H9 (cell line): Measurements from ENCODE around the gene IQCF2. TPM values are rescaled to one million over a fixed set of nuclear protein-coding genes. Genes with fewer than 3 reads are reported as not detected.

ENCODE experiments used
- DNase-seq: peaks from one replicate; pipeline ENCODE4 v3.0.0-alpha.2; 2017
- H2AFZ ChIP-seq: one replicate; pipeline ENCODE4 v1.6.1; 2013; ENCODE audit warnings: mild to moderate bottlenecking, low read length, control low read depth, moderate library complexity
- H2AK5ac ChIP-seq: 2 replicates; pipeline ENCODE4 v1.6.1; 2013; ENCODE audit warnings: low read length, control low read depth, mixed read lengths; ENCODE audit not compliant: insufficient read length
- H2BK120ac ChIP-seq: one replicate; pipeline ENCODE4 v1.6.1; 2013; ENCODE audit warnings: low read depth, mild to moderate bottlenecking, low read length, control low read depth, inconsistent platforms; ENCODE audit not compliant: poor library complexity, severe bottlenecking
- H2BK12ac ChIP-seq: 2 replicates; pipeline ENCODE4 v1.6.1; 2013; ENCODE audit warnings: low read length, control low read depth, mixed read lengths, low read depth; ENCODE audit not compliant: insufficient read length
- H2BK15ac ChIP-seq: 2 replicates; pipeline ENCODE4 v1.6.1; 2013; ENCODE audit warnings: low read depth, low read length, control low read depth
- H2BK20ac ChIP-seq: one replicate; pipeline ENCODE4 v1.6.1; 2013; ENCODE audit warnings: low read depth, mild to moderate bottlenecking, low read length, control low read depth, inconsistent platforms; ENCODE audit not compliant: poor library complexity, severe bottlenecking
- H2BK5ac ChIP-seq: 2 replicates; pipeline ENCODE4 v1.6.1; 2013; ENCODE audit warnings: low read length, control low read depth, mixed read lengths; ENCODE audit not compliant: insufficient read length
- H3K14ac ChIP-seq: 2 replicates; pipeline ENCODE4 v1.6.1; 2013; ENCODE audit warnings: low read length, control low read depth; ENCODE audit not compliant: insufficient read depth
- H3K18ac ChIP-seq: 2 replicates; pipeline ENCODE4 v1.6.1; 2013; ENCODE audit warnings: low read depth, mild to moderate bottlenecking, mixed read lengths, low read length, control low read depth; ENCODE audit not compliant: insufficient read length
- H3K23ac ChIP-seq: 2 replicates; pipeline ENCODE4 v1.6.1; 2013; ENCODE audit warnings: low read length, control low read depth, mixed read lengths, low read depth; ENCODE audit not compliant: insufficient read length
- H3K23me2 ChIP-seq: 2 replicates; pipeline ENCODE4 v1.6.1; 2013; ENCODE audit warnings: low read depth, mild to moderate bottlenecking, mixed read lengths, low read length, control low read depth; ENCODE audit not compliant: insufficient read length, poor library complexity, severe bottlenecking
- H3K27ac ChIP-seq: 2 replicates; pipeline ENCODE4 v1.5.1; 2013; ENCODE audit warnings: low read length, control low read depth, mixed read lengths, low read depth; ENCODE audit not compliant: insufficient read length
- H3K27me3 ChIP-seq: 2 replicates; pipeline ENCODE4 v1.6.1; 2013; ENCODE audit warnings: low read length, control low read depth, inconsistent platforms; ENCODE audit not compliant: insufficient read depth
- H3K4ac ChIP-seq: 2 replicates; pipeline ENCODE4 v1.6.1; 2013; ENCODE audit warnings: low read depth, mild to moderate bottlenecking, control low read depth, inconsistent platforms, low read length, moderate library complexity
- H3K4me1 ChIP-seq: 2 replicates; pipeline ENCODE4 v1.6.1; 2013; ENCODE audit warnings: low read length, control low read depth, inconsistent platforms; ENCODE audit not compliant: insufficient read depth
- H3K4me2 ChIP-seq: 2 replicates; pipeline ENCODE4 v1.6.1; 2013; ENCODE audit warnings: low read length, control low read depth, mixed read lengths; ENCODE audit not compliant: insufficient read length, insufficient read depth
- H3K56ac ChIP-seq: 2 replicates; pipeline ENCODE4 v1.6.1; 2013; ENCODE audit warnings: low read depth, mild to moderate bottlenecking, mixed read lengths, low read length, control low read depth; ENCODE audit not compliant: insufficient read length
- H3K79me1 ChIP-seq: 2 replicates; pipeline ENCODE4 v1.6.1; 2013; ENCODE audit warnings: low read depth, mild to moderate bottlenecking, moderate library complexity, low read length, control low read depth, inconsistent platforms; ENCODE audit not compliant: insufficient read depth, poor library complexity, severe bottlenecking
- H3K79me2 ChIP-seq: 2 replicates; pipeline ENCODE4 v1.6.1; 2013; ENCODE audit warnings: low read length, control low read depth, inconsistent platforms; ENCODE audit not compliant: insufficient read depth
- H3K9ac ChIP-seq: 2 replicates; pipeline ENCODE4 v1.6.1; 2013; ENCODE audit warnings: low read length, control low read depth, mixed read lengths; ENCODE audit not compliant: insufficient read length; ENCODE audit errors: extremely low read depth
- H3K9me3 ChIP-seq: one replicate; pipeline ENCODE4 v1.6.1; 2013; ENCODE audit warnings: low read depth, low read length, inconsistent platforms; ENCODE audit not compliant: control insufficient read depth
- H3T11ph ChIP-seq: one replicate; pipeline ENCODE4 v1.6.1; 2013; ENCODE audit warnings: mild to moderate bottlenecking, low read length, control low read depth, inconsistent platforms
- H4K20me1 ChIP-seq: one replicate; pipeline ENCODE4 v1.6.1; 2013; ENCODE audit not compliant: control insufficient read depth, insufficient read length, insufficient read depth
- H4K5ac ChIP-seq: 2 replicates; pipeline ENCODE4 v1.6.1; 2013; ENCODE audit warnings: low read depth, mild to moderate bottlenecking, mixed read lengths, low read length, control low read depth; ENCODE audit not compliant: insufficient read length
- H4K8ac ChIP-seq: replicated peaks from 2 replicates; pipeline ENCODE4 v1.6.1; 2013; ENCODE audit warnings: low read length, control low read depth, mixed read lengths, low read depth; ENCODE audit not compliant: insufficient read length
- H4K91ac ChIP-seq: 2 replicates; pipeline ENCODE4 v1.6.1; 2013; ENCODE audit warnings: low read depth, mild to moderate bottlenecking, moderate library complexity, mixed read lengths, low read length, control low read depth; ENCODE audit not compliant: insufficient read length
- H3K27ac Mint-ChIP-seq, 3 experiments: 2 replicates in 2 of 3; 3 replicates in 1 of 3; pipeline ENCODE4 v1.8.0; 2020 to 2021; ENCODE audit warnings: mixed read lengths in 3 of 3, mild to moderate bottlenecking in 1 of 3, moderate library complexity in 1 of 3
- H3K27me3 Mint-ChIP-seq: 2 replicates; pipeline ENCODE4 v1.8.0; 2021; ENCODE audit warnings: low read depth, mild to moderate bottlenecking, moderate library complexity, mixed read lengths
- H3K36me3 Mint-ChIP-seq, 3 experiments: 2 replicates in 2 of 3; 3 replicates in 1 of 3; pipeline ENCODE4 v1.8.0; 2020 to 2021; ENCODE audit warnings: low read depth in 3 of 3, mixed read lengths in 3 of 3; ENCODE audit not compliant: insufficient read depth in 1 of 3
- H3K4me1 Mint-ChIP-seq, 2 experiments: 2 replicates each; pipeline ENCODE4 v1.8.0; 2020; ENCODE audit warnings: mixed read lengths in 2 of 2
- H3K4me3 Mint-ChIP-seq, 2 experiments: 2 replicates in 1 of 2; 3 replicates in 1 of 2; pipeline ENCODE4 v1.8.0; 2020 to 2021; ENCODE audit warnings: mild to moderate bottlenecking in 2 of 2, mixed read lengths in 2 of 2, moderate library complexity in 1 of 2
- H3K9me3 Mint-ChIP-seq, 2 experiments: 2 replicates in 1 of 2; 3 replicates in 1 of 2; pipeline ENCODE4 v1.8.0; 2020; ENCODE audit warnings: mild to moderate bottlenecking in 2 of 2, mixed read lengths in 2 of 2, moderate library complexity in 1 of 2
- CTCF ChIP-seq: fragments of 200-600 bp; sonication (generic); conservative IDR thresholded peaks from 3 replicates; pipeline ENCODE4 v1.8.0; 2021; ENCODE audit warnings: antibody characterized with exemption, mild to moderate bottlenecking
- WGBS: extraction: QIAGEN DNeasy Blood & Tissue Kit; methylation state at CpG from one replicate; pipeline ENCODE4 v1.1.7; 2013; ENCODE audit warnings: missing lambda C conversion rate, low lambda C conversion rate, mixed read lengths; ENCODE audit not compliant: insufficient read length; ENCODE audit errors: extremely low coverage; 5-methylcytosine and 5-hydroxymethylcytosine counted together
- total RNA-seq: library from RNA; stranded (reverse); gene quantifications from 2 replicates; pipeline ENCODE4 v1.2.1, GENCODE V29; 2021

IQCF2 gene
- total RNA-seq, 1 experiment from 2014 or later, result not detected

GRCh38 chr3:51894391-51894790 is 33.0 kb downstream of the IQCF2 start:
- Histone ChIP-seq H4K5ac (no peak overlapping the region), H3K56ac (no peak overlapping the region), H2BK12ac (no peak overlapping the region), H3K79me2 (no peaks in the 10 kb centered on the region), H3K27ac (no peak overlapping the region), H3K4ac (no peak overlapping the region), H3K18ac (no peak overlapping the region), H3K4me2 (no peak overlapping the region), H2AK5ac (no peak overlapping the region), H3K23me2 (no peaks in the 10 kb centered on the region), H2BK15ac (no peak overlapping the region), H2BK120ac (no peak overlapping the region), H3K79me1 (no peaks in the 10 kb centered on the region), H4K91ac (no peak overlapping the region), H2BK5ac (no peak overlapping the region), H3K14ac (no peak overlapping the region), H3K9me3 (no peaks in the 10 kb centered on the region), H4K8ac (no peak overlapping the region), H3K27me3 (no peaks in the 10 kb centered on the region), H3K23ac (no peak overlapping the region), H2AFZ (no peak overlapping the region), H3T11ph (no peak overlapping the region), H3K4me1 (no peaks in the 10 kb centered on the region), H2BK20ac (no peak overlapping the region), H4K20me1 (no peaks in the 10 kb centered on the region), H3K9ac (no peak overlapping the region)
- peaks cover 9% of the 10 kb centered on the region for H3K27me3 Mint-ChIP-seq
- DNase-seq, result no peak
- WGBS, result no CpG with 5 or more reads among the region's 4 CpGs
- H3K36me3 Mint-ChIP-seq, result no peaks in the 10 kb centered on the region
- H3K9me3 Mint-ChIP-seq, result peaks cover 0 to 3% of the 10 kb centered on the region in 2 experiments; a peak in 2 of 5 replicates
- peaks cover 32 to 35% of the 10 kb centered on the region in 2 experiments for H3K4me1 Mint-ChIP-seq
- no peak overlapping the region for H3K4me3 Mint-ChIP-seq
- TF ChIP-seq CTCF, result no peak
- H3K27ac Mint-ChIP-seq, result no peak overlapping the region
